Body of pancreas (tissue), 4 donors: ENCODE results near the gene AKR1D1.

Experiments used
- POLR2A ChIP-seq, 3 donors: fragments of 450-650 bp; IDR thresholded peaks; one replicate each; pipeline ENCODE4 v1.6.1; 2016; ENCODE audit warnings: antibody characterized with exemption in 3 of 3, mild to moderate bottlenecking in 2 of 3
- TF ChIP-seq, protein P1 (sequence below), 7 experiments: fragments of 450-650 bp in 4 of 7; fragments of 200-600 bp in 3 of 7; sonication (generic) in 3 of 7; IDR thresholded peaks; one replicate each; pipeline ENCODE4 v1.5.1; 2016 to 2019; ENCODE audit warnings: antibody characterized with exemption in 7 of 7

DNA sequence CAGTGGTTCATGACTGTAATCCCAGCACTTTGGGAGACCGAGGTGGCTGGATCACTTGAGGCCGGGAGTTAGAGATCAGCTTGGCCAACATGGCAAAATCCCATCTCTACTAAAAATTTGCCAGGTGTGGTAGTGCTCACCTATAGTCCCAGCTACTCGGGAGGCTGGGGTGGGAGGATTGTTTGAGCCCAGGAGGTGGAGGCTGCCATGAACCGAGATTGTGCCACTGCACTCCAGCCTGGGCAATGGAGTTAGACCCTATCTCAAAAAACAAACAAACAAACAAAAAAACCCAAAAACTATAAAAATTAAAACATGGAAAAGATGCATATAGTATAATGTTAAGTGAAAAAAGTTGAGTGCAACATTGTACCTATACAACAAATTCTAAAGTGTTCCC lies 81.4 kb downstream of the AKR1D1 start:
- TF ChIP-seq, protein P1, sequence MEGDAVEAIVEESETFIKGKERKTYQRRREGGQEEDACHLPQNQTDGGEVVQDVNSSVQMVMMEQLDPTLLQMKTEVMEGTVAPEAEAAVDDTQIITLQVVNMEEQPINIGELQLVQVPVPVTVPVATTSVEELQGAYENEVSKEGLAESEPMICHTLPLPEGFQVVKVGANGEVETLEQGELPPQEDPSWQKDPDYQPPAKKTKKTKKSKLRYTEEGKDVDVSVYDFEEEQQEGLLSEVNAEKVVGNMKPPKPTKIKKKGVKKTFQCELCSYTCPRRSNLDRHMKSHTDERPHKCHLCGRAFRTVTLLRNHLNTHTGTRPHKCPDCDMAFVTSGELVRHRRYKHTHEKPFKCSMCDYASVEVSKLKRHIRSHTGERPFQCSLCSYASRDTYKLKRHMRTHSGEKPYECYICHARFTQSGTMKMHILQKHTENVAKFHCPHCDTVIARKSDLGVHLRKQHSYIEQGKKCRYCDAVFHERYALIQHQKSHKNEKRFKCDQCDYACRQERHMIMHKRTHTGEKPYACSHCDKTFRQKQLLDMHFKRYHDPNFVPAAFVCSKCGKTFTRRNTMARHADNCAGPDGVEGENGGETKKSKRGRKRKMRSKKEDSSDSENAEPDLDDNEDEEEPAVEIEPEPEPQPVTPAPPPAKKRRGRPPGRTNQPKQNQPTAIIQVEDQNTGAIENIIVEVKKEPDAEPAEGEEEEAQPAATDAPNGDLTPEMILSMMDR (IDR thresholded peaks at IDR 0.05): no peak
- TF ChIP-seq POLR2A (IDR thresholded peaks at IDR 0.05): no peak
